GM12801 (cell line): ENCODE data around the gene ZDHHC3.

Experiments
- CTCF ChIP-seq: IDR thresholded peaks from one replicate; pipeline ENCODE4 v1.5.1; 2011; ENCODE audit warnings: control low read depth; ENCODE audit not compliant: insufficient read length; ENCODE audit errors: extremely low read depth

Gene ZDHHC3

GRCh38 chr3:44903314-44903713 is 72.7 kb downstream of the ZDHHC3 start:
- TF ChIP-seq CTCF = no peak

GRCh38 chr3:44902628-44903027 is 73.3 kb downstream of the ZDHHC3 start:
- no peak for TF ChIP-seq CTCF

GRCh38 chr3:44899683-44900367 is 76.1 kb downstream of the ZDHHC3 start:
- no peak for TF ChIP-seq CTCF

- no peak for TF ChIP-seq CTCF
Measured at GRCh38 chr3:44896440-44896839, 79.5 kb downstream of the ZDHHC3 start.

- no peak for TF ChIP-seq CTCF
Measured at GRCh38 chr3:44894485-44894884, 81.5 kb downstream of the ZDHHC3 start.

- TF ChIP-seq CTCF = no peak
Measured at GRCh38 chr3:44893097-44893496, 82.9 kb downstream of the ZDHHC3 start.

GRCh38 chr3:44892689-44893088 is 83.3 kb downstream of the ZDHHC3 start:
- no peak for TF ChIP-seq CTCF
